IPS DF 6.9 (cell line): ENCODE data around the gene PKMYT1.
"Not testable (repeated sequence)": the region's sequence is repeated elsewhere in the genome, so short reads cannot be mapped to it uniquely, and the experiment has no call there.

ENCODE experiments used
- DNase-seq: peaks from one replicate; pipeline ENCODE4 v3.0.0-alpha.2; 2013; ENCODE audit warnings: low read depth, low spot score
- H3K27ac ChIP-seq: one replicate; pipeline ENCODE4 v1.5.1; 2013; ENCODE audit warnings: low read length, control low read depth
- H3K27me3 ChIP-seq: 2 replicates; pipeline ENCODE4 v1.6.1; 2013; ENCODE audit warnings: mild to moderate bottlenecking, low read length; ENCODE audit not compliant: control insufficient read depth, insufficient read depth
- H3K36me3 ChIP-seq: 2 replicates; pipeline ENCODE4 v1.6.1; 2013; ENCODE audit warnings: low read length; ENCODE audit not compliant: control insufficient read depth, insufficient read depth
- H3K4me1 ChIP-seq: 2 replicates; pipeline ENCODE4 v1.6.1; 2013; ENCODE audit warnings: low read length; ENCODE audit not compliant: control insufficient read depth, insufficient read depth
- H3K4me3 ChIP-seq: 2 replicates; pipeline ENCODE4 v1.5.1; 2013; ENCODE audit warnings: mild to moderate bottlenecking, low read length
- H3K9me3 ChIP-seq: 2 replicates; pipeline ENCODE4 v1.6.1; 2013; ENCODE audit warnings: low read length, inconsistent platforms; ENCODE audit not compliant: control insufficient read depth, insufficient read depth
- WGBS: extraction: QIAGEN DNeasy Blood & Tissue Kit; methylation state at CpG from one replicate; pipeline ENCODE4 v1.1.7; 2013; ENCODE audit warnings: mixed read lengths, missing lambda C conversion rate; ENCODE audit not compliant: insufficient read length, insufficient coverage; 5-methylcytosine and 5-hydroxymethylcytosine counted together

PKMYT1 gene

GRCh38 chr16:2946649-2947048 is 33.6 kb downstream of the PKMYT1 start:
- DNase-seq: no peak
- Histone ChIP-seq H3K4me3 (no peak overlapping the region), H3K27ac (no peak overlapping the region), H3K4me1 (no peaks in the 10 kb centered on the region), H3K27me3 (no peaks in the 10 kb centered on the region), H3K9me3 (no peaks in the 10 kb centered on the region), H3K36me3 (no peaks in the 10 kb centered on the region)
- WGBS: no CpG with 5 or more reads among the region's 4 CpGs

- H3K36me3 ChIP-seq, DNase-seq, H3K9me3 ChIP-seq, H3K27ac ChIP-seq, H3K4me1 ChIP-seq, H3K27me3 ChIP-seq, H3K4me3 ChIP-seq: not testable (repeated sequence)
- no CpG with 5 or more reads among the region's 12 CpGs for WGBS
Measured at GRCh38 chr16:2943716-2944115, 36.5 kb downstream of the PKMYT1 start.

- H3K27ac ChIP-seq: no peak overlapping the region
- H3K36me3 ChIP-seq: peaks cover 3% of the 10 kb centered on the region; the same call in 1 of the 2 replicates
- H3K4me3 ChIP-seq: no peak overlapping the region
- H3K4me1 ChIP-seq: no peaks in the 10 kb centered on the region
- H3K9me3 ChIP-seq: no peaks in the 10 kb centered on the region
- no peak for DNase-seq
- WGBS: no CpG with 5 or more reads among the region's 4 CpGs
- H3K27me3 ChIP-seq: no peaks in the 10 kb centered on the region
Measured at GRCh38 chr16:2942045-2942444, 38.2 kb downstream of the PKMYT1 start.

GRCh38 chr16:2939968-2940367 is 40.3 kb downstream of the PKMYT1 start:
- Histone ChIP-seq H3K9me3 (no peaks in the 10 kb centered on the region), H3K4me3 (no peak overlapping the region), H3K27me3 (no peaks in the 10 kb centered on the region), H3K27ac (no peak overlapping the region), H3K4me1 (peaks cover 6% of the 10 kb centered on the region), H3K36me3 (peaks cover 9% of the 10 kb centered on the region; the same call in 1 of the 2 replicates)
- WGBS: no CpG with 5 or more reads among the region's 2 CpGs
- no peak for DNase-seq

- Histone ChIP-seq H3K9me3 (no peaks in the 10 kb centered on the region), H3K4me3 (no peak overlapping the region), H3K36me3 (peaks cover 12% of the 10 kb centered on the region; the same call in 1 of the 2 replicates), H3K4me1 (peaks cover 6% of the 10 kb centered on the region), H3K27ac (no peak overlapping the region), H3K27me3 (no peaks in the 10 kb centered on the region)
- no CpG with 5 or more reads among the region's 12 CpGs for WGBS
- DNase-seq: no peak
Measured at GRCh38 chr16:2938206-2938605, 42.0 kb downstream of the PKMYT1 start.

- Histone ChIP-seq H3K27me3 (no peaks in the 10 kb centered on the region), H3K36me3 (peaks cover 12% of the 10 kb centered on the region; the same call in 1 of the 2 replicates), H3K4me3 (no peak overlapping the region), H3K4me1 (peaks cover 6% of the 10 kb centered on the region), H3K9me3 (no peaks in the 10 kb centered on the region), H3K27ac (no peak overlapping the region)
- no peak for DNase-seq
- no CpG with 5 or more reads among the region's 24 CpGs for WGBS
Measured at GRCh38 chr16:2937170-2937569, 43.1 kb downstream of the PKMYT1 start.

GRCh38 chr16:2936436-2937011 is 43.7 kb downstream of the PKMYT1 start:
- Histone ChIP-seq H3K4me3 (no peak overlapping the region), H3K4me1 (peaks cover 6% of the 10 kb centered on the region), H3K27me3 (no peaks in the 10 kb centered on the region), H3K36me3 (peaks cover 12% of the 10 kb centered on the region; the same call in 1 of the 2 replicates), H3K27ac (no peak overlapping the region), H3K9me3 (no peaks in the 10 kb centered on the region)
- WGBS: no CpG with 5 or more reads among the region's 22 CpGs
- no peak for DNase-seq

GRCh38 chr16:2934450-2934849 is 45.8 kb downstream of the PKMYT1 start:
- H3K4me3 ChIP-seq: no peak overlapping the region
- no peaks in the 10 kb centered on the region for H3K9me3 ChIP-seq
- no peaks in the 10 kb centered on the region for H3K27me3 ChIP-seq
- H3K36me3 ChIP-seq: peaks cover 16% of the 10 kb centered on the region
- no peak for DNase-seq
- no peak overlapping the region for H3K27ac ChIP-seq
- no CpG with 5 or more reads among the region's 15 CpGs for WGBS
- H3K4me1 ChIP-seq: peaks cover 6% of the 10 kb centered on the region

- DNase-seq: no peak
- WGBS: no CpG with 5 or more reads among the region's 22 CpGs
- Histone ChIP-seq H3K27ac (no peak overlapping the region), H3K27me3 (no peaks in the 10 kb centered on the region), H3K36me3 (peaks cover 16% of the 10 kb centered on the region), H3K4me1 (peaks cover 8% of the 10 kb centered on the region), H3K4me3 (no peak overlapping the region), H3K9me3 (no peaks in the 10 kb centered on the region)
Measured at GRCh38 chr16:2933701-2934100, 46.5 kb downstream of the PKMYT1 start.

- no peak overlapping the region for H3K27ac ChIP-seq
- peaks cover 8% of the 10 kb centered on the region for H3K4me1 ChIP-seq
- H3K36me3 ChIP-seq: peaks cover 13% of the 10 kb centered on the region
- no peaks in the 10 kb centered on the region for H3K27me3 ChIP-seq
- H3K9me3 ChIP-seq: no peaks in the 10 kb centered on the region
- no peak for DNase-seq
- no peak overlapping the region for H3K4me3 ChIP-seq
- no CpG with 5 or more reads among the region's 30 CpGs for WGBS
Measured at GRCh38 chr16:2933136-2933535, 47.1 kb downstream of the PKMYT1 start.

- not testable (repeated sequence) for H3K27me3 ChIP-seq, H3K27ac ChIP-seq, H3K4me1 ChIP-seq, DNase-seq, H3K36me3 ChIP-seq, H3K9me3 ChIP-seq, H3K4me3 ChIP-seq
- WGBS: no CpG with 5 or more reads among the region's 13 CpGs
Measured at GRCh38 chr16:2931231-2931914, 48.9 kb downstream of the PKMYT1 start.
